GM18502 (cell line): ENCODE results near the gene UNC79.
"Not testable (repeated sequence)": the region's sequence is repeated elsewhere in the genome, so short reads cannot be mapped to it uniquely, and the experiment has no call there.

ENCODE experiments used
- ATAC-seq: cut with Tn5 transposase; IDR thresholded peaks from one replicate; pipeline ENCODE4 v1.9.1; 2021; ENCODE audit warnings: mild to moderate bottlenecking; ENCODE audit not compliant: unreplicated experiment, poor library complexity

UNC79 gene

DNA sequence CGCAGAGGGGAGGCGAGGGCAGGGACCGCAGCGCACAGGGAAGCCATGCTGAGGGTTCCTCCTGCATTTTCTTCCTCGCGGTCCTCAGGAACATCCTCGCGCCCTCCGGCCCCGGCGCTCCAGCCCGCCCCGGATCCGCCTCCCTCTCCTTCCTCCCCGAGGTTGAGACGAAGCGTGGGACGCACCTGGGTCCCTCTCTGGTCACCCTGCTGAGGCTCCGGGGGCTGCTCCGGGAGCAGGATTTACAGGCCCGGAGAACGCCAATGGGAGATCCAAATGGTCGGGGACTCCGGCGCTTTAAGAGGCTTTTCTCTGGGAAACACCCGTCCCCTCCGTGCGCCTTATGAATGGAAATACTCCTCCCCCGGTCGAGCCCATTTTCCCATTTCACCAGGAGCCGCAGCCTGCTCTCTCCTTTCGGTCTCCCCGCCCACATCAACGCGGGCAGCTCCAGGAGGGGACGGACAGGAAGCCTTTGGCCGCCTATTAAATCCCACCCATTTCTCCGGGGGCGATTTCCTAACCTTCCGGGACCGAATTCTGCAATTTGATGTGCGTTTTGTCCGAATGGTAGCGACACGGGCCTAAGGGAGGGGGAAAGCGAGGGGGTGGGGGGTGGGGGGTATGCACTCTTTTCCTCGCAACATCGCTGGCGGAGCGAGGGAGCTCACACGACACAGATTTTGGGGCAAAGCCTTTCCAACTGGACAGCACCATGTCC, at the start of gene UNC79:
Gene UNC79 (plus strand): TSS at position 625 of the 721 bp plus-strand sequence. CDS start 91 bp downstream, at position 716.
- ATAC-seq, result no peak

DNA sequence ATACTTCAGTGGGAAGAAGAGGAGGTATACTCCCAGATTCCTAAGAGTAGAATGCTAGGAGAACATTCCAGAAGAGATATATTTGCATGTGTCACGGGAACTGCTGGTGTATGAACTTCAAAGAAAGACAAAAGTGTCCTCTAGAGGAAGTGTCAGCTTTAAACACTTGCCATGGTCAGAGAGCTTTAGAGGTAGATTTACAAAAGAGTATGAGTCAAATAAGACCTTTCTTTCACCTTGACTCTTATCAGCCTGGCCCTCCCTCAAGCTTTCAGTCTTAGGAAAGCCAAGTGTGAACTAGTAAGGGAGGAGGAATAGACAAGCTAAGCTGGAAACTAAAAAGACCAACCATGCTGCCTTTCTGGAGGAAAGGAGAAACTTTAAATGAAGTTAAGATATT, 49.1 kb upstream of the UNC79 start:
- ATAC-seq, result no peak

DNA sequence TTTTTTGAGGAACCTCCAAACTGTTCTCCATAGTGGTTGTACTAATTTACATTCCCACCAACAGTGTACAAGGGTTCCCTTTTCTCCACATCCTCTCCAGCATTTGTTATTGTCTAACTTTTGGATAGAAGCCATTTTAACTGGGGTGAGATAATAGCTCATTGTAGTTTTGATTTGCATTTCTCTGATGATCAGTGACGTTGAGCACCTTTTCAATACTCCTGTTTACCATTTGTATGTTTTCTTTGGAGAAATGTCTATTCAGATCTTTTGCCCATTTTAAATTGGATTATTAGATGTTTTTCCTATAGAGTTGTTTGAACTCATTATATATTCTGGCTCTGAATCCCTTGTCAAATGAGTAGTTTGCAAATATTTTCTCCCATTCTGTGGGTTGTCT, 46.5 kb upstream of the UNC79 start:
- not testable (repeated sequence) for ATAC-seq

DNA sequence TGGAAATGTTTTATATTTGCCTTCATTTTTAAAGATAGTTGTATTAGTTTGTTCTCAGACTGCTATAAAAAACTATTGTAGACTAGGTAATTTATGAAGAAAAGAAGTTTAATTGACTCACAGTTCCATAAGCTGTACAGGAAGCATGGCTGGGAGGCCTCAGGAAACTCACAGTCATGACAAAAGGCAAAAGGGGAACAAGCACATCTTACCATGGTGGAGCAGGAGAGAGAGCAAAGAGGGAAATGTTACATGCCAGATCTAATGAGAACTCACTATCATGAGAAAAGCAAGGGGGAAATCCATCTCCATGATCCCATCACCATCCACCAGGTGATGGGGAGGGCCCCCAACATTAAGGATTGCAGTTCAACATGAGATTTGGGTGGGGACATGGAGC, 35.5 kb upstream of the UNC79 start:
- ATAC-seq, result no peak

DNA sequence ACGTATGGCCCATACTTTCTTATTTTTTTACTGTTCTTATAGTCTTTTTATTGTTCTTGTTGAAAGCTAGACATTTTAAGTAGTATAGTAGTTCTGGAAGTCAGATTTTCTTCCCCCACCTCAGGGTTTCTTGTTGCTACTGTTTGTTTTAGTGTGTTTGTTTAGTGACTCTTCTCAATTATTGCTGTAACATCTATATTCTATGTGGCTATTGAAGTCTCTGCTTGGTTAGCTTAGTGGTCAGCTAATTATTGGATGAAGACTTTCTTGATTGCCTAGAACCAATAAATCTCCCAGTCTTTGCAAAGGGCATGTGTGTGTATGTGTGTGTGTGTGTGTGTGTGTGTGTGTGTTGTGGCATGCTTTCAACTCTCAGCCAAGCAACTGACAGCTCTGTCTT, 34.3 kb upstream of the UNC79 start:
- ATAC-seq, result no peak

DNA sequence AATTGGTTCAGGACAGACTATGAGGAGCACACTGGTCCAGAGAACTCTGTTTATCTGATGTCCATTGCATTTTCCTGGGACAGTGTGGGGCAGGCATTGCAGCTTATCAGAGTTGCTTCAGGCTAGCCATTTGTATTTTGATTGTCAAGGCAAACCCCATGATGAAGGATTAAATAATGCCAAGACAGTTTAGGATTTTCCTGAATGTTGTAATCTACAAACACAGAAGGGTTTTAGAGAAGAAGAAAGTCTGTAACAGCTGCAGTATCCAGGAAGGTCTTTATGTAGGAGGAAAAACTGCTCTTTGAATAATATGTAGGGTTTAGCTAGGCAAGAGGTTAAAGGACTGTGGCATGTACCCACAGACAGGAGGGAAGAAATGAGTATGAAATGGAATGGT, 32.2 kb upstream of the UNC79 start:
- no peak for ATAC-seq

DNA sequence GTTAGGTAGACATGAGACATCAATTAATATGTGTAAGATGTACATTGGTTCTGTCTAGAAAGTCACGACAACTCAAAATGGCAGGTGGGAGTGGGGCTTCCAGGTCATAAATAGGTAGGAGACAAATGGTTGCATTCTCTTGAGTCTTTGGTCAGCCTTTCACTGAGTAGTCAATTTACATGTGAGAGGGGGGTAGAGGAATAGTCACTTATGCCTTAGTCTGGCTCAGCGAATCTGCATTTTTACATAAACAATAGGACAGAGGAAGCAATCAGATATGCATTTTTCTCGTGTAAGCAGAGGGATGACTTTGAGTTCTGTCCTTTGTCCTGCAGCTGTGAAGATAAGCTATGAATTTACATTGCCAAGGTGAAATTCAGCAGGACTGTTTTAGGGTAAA, 27.8 kb upstream of the UNC79 start:
- no peak for ATAC-seq

DNA sequence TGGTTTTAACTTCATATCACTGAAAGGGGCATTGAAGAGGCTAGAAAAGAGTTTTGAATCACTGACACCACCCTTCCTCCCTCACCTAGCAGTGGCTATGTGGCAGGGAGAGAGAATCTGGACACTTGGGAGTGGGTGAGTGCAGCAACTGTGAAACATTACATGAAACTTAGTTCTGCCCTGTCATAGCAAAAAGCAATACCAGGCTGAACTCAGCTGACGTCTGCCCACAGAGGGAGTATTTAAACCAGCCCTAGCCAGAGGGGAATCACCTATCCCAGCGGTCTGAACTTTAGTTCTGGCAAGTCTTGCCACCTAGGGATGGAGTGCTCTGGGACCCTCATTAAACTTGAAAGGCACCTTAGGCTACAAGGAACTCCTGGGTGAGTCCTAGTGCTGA, 20.7 kb upstream of the UNC79 start:
- ATAC-seq, result no peak

DNA sequence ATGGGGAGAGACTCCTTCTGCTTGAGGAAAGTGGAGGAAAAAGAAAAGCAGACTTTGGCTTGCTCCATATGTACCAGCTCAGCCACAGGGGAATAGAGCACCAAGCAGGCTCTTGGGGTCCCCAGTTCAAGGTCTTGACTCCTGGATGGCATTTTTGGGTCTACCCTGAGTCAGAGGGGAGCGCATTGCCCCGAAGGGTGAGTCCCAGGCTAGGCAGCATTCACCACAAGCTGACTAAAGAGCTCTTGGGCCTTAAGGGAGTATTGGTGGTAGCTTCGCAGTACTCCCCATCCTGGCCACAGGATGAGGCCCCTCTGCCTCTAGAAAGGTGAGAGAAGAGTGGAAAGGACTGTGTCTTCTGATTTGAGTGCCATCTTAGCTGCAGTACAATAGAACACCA, 19.8 kb upstream of the UNC79 start:
- no peak for ATAC-seq

DNA sequence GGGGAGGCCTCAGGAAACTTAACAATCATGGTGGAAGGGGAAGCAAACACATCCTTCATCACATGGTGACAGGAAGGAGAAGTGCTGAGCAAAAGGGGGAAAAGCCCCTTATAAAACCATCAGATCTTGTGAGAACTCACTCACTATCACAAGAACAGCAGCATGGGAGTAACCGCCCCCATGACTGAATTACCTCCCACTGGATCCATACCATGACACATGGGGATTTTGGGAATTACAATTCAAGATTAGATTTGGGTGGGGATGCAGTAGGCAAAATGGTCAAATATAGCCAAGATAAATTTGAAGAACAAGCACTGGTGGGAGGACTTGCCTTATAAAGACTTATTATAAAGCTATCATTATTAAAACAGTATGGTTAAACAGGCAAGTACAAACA, 5.6 kb upstream of the UNC79 start:
- not testable (repeated sequence) for ATAC-seq

DNA sequence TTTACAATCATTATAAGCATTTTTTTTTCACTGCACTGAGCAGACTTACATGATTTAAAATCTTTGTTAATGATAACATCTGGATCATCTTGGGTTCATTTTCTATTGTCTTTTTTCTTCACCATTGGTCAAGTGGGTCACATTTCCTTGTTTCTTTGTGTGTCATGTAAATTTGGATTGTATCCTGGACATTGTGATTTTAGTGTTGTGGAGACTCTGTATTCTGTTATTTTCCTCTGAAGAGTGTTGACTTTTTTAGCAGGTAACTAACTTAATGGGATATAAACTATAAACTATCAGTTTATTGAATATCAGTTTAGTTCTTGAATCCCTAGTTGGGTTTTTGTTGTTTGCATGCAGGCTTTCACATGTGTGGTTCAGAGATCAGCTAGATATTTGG, 4.0 kb upstream of the UNC79 start:
- ATAC-seq, result no peak

DNA sequence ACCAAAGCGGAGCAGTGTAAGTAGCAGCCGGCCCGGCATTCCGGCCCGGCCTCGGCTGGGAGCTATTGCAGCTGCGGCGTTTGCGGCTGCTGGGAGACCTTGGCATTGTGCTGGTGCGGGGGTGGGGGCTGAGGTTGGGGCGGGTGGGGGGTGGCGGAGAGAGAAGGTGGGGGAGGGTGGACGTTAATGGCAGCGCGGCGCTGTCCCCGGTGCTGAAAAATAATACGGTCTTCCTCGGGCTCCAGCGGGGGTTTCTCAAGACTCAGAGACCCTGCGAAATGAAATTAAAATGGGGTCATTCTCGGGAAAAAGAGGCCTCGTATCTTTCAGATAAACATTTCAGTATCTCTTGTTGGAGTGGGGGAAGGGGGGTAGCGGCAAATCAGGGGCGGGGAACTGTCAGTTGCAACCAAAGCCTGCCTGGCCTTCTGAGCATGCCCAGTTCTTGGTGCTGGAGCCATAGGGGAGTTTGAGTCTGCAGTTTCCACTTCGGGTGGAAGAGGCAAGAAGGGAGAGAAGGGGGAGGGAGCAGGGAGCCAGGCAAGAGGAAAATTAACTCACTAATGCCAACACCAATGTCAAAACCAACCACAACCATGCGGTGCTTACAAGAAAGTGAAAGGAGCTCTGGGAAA, 414 bp downstream of the UNC79 start:
- no peak for ATAC-seq

DNA sequence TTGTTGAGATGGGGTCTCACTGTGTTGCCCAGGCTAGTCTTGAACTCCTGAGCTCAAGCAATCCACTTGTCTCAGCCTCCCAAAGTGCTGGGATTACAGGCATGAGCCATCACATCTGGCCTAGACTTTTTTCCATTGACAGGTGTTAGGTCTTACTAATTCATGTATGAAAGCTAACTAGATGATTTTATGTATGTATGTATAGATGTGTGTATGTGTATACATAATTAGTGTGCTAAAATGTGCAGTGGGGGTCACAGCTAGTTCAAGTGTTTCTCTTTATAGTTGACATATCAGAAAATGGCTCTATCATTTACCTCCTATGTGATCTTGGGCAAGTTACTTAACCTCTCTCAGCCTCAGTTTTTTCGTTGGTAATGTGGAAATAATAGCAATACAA, 23.5 kb downstream of the UNC79 start:
- no peak for ATAC-seq

DNA sequence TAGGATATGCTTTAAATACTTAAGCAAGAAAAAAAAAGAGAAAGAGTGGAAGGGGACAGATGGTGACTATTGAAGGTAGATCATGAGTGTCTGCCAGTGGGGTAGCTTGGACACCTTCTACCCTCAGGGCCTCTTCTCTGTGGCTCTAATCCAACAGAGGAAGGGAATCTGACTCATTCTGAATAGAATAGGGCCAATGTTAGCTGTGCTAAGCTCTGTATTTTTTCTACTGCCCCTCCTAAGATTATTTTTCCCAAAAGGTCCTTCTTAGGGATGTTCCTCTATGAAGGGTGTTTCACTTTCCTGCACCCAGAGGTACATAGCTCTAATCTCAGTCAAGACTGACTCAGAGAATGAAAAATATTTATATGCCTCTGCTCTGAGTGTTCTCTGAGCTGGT, 25.6 kb downstream of the UNC79 start:
- no peak for ATAC-seq

DNA sequence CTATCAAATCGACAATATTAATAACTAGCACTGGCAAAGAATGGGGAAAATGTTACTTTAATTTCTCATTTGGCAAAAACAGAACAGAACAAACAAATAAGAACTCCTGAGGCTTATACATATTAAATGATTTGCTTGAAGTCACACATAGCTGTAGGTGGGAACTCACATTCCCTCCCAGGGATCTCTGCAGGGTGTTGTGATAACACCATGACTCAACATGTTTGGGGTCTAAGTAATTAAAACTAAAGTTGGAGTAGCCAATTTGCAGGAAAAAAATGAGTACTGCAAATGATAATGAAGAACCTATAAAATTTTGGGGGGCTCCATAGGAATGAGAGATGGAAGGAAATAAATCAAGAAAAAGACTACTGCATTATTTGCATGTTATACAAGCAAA, 27.5 kb downstream of the UNC79 start:
- ATAC-seq, result no peak

DNA sequence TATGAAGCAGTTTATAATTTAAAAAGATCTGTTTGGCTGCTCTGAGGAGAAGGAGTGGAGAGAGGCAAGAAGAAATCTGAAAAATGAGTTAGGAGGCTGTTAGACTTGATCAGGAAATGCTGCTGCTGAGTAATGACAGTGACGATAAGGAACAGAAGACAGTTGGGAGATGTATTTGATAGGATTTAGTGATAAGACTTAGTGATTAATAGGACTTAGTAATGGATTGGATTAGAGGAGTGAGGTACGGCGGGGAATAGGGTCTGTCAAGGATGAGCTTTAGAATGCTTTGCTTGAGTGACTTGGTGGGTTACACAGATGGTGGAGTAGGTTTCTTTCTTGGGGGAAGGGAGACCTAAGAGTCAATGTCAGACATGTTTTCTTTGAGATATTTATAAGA, 31.7 kb downstream of the UNC79 start:
- ATAC-seq, result no peak

DNA sequence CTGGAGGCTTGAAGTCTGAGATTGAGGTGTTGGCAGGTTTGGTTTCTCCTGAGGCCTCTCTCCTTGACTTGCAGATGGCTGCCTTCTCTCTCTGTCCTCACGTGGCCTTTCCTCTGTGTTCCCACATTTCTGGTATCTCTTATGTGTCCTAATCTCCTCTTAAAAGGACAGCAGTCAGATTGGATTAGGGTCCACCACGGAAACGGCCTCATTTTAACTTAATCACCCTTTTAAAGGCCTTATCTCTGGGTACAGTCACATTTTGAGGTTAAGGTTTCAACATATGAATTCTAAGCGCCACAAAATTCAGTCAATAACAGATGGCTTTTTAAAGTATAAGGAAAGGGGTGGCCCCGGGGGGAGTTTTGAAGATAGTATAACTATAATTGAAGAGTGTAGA, 33.5 kb downstream of the UNC79 start:
- no peak for ATAC-seq

DNA sequence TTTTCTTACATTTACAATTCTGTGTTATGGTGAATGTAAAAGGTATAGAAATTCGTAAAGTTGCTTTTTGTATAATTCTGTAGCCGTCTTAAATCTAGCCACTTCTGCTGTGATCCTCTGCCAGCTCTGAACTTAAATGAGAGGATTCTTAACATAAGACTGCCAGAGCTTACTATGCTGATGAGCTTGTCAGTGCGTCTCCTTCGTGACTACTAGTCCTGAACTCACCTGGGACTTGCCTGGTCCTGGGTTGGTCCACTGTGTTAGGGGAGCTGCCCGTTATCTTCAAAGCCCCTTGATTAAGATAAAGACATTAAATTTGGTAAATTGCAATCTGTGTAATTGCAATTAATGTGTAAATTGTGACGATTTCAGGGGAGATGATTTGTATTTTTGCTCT, 44.7 kb downstream of the UNC79 start:
- no peak for ATAC-seq

DNA sequence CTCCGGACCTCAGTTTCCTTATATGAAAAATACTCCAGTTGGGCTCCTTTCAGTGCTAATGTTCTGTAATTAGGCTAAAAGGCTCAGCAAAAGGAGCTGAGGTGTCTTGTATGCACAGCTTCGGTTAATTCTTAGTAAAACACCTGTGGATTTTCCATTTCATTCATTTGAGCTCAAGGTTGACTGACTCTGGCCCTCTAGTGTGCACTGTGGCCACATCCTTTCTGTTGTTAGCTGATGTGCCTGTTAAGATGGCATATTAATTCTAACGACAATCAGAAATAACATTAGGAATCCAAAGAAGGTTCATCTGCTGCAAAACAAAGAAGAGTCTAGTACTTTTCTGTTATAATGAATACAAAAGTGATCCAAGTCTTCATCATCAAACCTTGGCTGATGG, 45.6 kb downstream of the UNC79 start:
- no peak for ATAC-seq

DNA sequence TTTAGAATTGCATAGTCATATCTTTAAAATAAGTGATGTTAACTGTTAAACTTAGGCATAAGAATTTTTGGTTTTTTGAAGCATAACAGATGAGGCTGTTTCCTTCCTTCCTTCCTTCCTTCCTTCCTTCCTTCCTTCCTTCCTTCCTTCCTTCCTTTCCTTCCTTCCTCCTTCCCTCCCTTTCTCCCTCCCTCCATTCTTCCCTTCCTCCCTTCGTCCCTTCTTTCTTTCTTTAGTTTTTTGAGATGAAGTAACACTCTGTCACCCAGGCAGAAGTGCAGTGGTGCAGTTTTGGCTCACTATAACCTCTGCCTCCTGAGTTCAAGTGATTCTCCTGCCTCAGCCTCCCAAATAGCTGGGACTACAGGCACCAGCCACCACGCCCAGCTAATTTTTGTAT, 48.3 kb downstream of the UNC79 start:
- ATAC-seq, result not testable (repeated sequence)

DNA sequence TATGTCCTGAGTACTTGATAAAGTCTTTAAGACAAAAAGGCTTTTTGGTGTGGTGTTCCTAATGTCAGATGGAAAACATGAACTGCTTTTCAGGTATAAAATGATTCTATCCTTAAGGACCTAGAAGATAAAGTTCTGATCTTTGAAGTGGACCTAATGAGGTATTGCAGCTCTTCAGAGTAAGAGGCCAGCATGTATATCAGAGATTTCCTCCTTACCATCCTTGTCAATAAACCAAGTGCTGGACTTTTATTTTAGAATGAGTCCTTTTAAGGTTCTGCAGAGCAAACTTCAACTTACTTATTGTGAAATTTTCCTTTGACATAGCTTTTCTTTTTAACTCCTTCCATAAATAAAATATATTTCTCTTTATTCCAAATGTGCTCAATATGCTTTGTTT, 50.1 kb downstream of the UNC79 start:
- no peak for ATAC-seq

DNA sequence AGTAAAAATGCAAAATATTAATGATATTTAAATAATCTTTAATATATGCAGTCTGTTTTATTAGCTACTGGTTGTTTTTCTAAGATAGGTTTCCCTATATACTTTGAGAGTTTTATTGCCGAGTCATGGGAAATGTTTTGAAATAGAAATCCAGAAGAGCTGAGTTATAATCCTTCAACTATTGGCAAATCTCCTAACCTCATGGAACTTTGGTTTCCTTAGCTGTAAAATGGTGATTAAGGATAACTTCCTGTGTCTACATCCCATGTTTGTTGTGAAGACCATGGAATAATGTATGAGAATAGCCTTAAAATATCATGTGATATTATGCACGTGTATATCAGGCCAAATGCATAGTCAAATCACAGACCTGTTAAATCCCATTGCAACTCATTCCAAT, 51.0 kb downstream of the UNC79 start:
- ATAC-seq, result no peak
